D721Med (cell line): Measurements from ENCODE around the gene BCL2L14.
"Not testable (repeated sequence)": the region's sequence is repeated elsewhere in the genome, so short reads cannot be mapped to it uniquely, and the experiment has no call there.

Source experiments
- DNase-seq: peaks from one replicate; pipeline ENCODE4 v3.0.0; 2011; ENCODE audit warnings: low spot score; ENCODE audit not compliant: insufficient read length
- FAIRE-seq: peaks from 2 replicates; lab custom pipeline; 2011; peaks lifted over from hg19 to GRCh38; lab: Jason Lieb, UNC
- TF ChIP-seq, protein P1 (sequence below): IDR thresholded peaks from 2 replicates; pipeline ENCODE4 v1.5.1; 2012; ENCODE audit warnings: mild to moderate bottlenecking, control low read depth; ENCODE audit not compliant: insufficient read depth; ENCODE audit errors: missing control alignments

The BCL2L14 gene

DNA sequence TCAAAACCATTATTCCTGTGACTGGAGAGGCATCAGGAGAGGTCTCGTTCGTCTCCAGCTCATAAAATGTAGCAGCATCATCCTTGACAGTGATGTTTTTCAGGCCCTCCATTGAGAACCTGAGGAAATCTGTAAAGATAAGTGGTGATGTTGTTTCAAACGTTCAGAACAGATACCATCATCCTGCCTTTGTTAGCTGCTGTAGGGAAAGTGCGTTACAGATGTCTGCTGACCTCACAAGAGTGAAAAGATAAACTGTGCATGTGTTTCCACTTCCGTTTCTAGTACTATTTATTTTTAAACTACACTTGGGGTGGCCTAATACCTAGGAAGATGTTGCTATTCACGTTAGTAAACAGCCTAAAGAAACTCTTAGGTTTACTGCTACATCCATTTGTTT, 28.4 kb downstream of the BCL2L14 start:
- no peak for DNase-seq
- no peak for FAIRE-seq
- TF ChIP-seq, protein P1, sequence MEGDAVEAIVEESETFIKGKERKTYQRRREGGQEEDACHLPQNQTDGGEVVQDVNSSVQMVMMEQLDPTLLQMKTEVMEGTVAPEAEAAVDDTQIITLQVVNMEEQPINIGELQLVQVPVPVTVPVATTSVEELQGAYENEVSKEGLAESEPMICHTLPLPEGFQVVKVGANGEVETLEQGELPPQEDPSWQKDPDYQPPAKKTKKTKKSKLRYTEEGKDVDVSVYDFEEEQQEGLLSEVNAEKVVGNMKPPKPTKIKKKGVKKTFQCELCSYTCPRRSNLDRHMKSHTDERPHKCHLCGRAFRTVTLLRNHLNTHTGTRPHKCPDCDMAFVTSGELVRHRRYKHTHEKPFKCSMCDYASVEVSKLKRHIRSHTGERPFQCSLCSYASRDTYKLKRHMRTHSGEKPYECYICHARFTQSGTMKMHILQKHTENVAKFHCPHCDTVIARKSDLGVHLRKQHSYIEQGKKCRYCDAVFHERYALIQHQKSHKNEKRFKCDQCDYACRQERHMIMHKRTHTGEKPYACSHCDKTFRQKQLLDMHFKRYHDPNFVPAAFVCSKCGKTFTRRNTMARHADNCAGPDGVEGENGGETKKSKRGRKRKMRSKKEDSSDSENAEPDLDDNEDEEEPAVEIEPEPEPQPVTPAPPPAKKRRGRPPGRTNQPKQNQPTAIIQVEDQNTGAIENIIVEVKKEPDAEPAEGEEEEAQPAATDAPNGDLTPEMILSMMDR = no peak

DNA sequence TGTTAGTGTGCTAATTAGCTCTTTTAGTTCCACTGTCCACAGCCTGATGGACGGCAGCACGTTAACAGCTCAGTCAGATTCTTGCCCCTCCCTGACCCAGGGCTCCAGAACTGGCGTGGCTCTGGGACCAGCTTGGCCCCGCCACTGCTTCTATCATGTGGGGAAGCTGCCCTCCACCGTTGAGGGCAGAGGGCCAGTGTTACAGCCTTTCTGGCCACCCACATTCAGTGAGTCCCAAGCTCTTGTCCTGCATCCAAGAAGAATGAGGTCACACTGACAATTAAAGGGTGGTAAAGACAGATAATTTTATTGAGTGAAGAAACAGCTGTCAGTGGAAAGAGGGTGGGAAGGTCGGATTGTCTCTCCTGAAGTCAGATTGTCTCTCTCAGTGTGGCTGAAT, 36.9 kb downstream of the BCL2L14 start:
- FAIRE-seq (no peak), DNase-seq (no peak)
- TF ChIP-seq, protein P1 = no peak

DNA sequence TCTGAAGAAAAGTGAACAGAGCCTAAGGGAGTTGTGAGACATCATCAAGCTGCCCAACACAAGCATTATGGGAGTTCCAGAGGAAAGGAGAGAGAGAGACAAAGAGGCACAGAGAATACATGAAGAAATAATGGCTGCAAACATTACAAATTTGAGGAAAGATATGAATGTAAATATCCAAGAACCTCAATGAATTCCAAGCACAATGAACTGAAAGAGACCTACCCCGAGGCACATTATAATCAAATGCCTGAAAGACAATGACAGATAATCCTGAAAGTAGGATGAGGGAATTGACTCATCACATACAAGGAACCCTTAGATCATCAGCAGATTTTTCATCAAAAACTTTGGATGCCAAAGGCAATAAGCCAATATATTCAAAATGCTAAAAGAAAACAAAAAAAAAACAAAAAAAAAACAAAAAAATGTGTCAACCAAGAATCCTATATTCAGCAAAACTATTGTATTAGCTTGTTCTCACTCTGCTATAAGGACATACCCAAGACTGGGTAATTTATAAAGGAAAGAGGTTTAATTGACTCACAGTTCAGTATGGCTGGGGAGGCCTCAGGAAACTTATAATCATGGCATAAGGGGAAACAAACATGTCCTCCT, 37.8 kb downstream of the BCL2L14 start:
- DNase-seq (no peak), FAIRE-seq (no peak)
- TF ChIP-seq, protein P1 = no peak

DNA sequence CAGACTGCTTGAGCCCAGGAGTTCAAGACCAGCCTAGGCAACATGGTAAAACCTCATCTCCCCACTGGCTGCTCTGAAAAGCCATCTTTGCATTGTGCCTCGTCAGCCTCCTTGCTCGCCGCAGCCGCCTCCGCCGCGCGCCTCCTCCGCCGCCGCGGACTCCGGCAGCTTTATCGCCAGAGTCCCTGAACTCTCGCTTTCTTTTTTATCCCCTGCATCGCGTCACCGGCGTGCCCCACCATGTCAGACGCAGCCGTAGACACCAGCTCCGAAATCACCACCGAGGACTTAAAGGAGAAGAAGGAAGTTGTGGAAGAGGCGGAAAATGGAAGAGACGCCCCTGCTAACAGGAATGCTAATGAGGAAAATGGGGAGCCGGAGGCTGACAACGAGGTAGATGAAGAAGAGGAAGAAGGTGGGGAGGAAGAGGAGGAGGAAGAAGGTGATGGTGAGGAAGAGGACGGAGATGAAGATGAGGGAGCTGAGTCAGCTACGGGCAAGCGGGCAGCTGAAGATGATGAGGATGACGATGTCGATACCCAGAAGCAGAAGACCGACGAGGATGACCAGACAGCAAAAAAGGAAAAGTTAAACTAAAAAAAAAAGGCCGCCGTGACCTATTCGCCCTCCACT, 40.3 kb downstream of the BCL2L14 start:
- not testable (repeated sequence) for FAIRE-seq, DNase-seq

DNA sequence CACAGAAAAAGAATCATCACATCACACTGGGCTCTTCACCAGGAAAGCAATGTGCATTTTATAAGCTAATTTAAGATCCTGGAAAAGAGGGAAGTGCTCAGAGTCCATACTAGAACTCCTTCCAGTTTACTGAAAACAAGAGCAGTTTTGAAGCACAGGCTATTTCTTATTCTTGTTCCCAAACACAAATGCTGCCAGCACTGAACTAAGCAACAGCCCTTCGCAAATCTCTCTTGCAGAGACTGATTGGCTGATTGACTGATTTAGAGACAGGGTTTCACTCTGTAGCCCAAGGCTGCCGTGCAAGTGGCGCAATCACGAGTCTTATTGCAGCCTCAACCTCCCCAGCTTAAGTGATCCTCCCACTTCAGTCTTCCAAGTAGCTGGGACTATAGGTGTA, 44.8 kb downstream of the BCL2L14 start:
- DNase-seq (no peak), FAIRE-seq (no peak)
- TF ChIP-seq, protein P1 = no peak

DNA sequence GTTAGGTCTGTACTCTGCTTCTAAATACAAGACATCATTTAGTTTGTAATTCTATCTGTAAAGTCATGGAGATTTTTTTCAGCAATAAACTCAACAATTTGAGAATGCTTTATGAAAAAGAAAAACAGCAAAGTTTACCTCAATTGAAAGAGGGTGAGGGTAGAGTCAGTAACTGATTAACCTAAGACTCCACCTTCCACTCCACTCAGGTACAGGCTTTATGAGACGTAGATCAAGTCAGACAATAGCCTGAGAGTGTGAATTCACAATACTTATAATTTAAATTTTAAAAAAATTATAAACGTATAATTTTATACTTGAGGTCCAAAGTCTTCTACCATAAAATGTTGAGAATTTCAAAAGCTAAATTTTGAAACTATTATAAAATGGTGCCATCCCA, 45.9 kb downstream of the BCL2L14 start:
- DNase-seq = no peak
- no peak for FAIRE-seq
- TF ChIP-seq, protein P1 = no peak

DNA sequence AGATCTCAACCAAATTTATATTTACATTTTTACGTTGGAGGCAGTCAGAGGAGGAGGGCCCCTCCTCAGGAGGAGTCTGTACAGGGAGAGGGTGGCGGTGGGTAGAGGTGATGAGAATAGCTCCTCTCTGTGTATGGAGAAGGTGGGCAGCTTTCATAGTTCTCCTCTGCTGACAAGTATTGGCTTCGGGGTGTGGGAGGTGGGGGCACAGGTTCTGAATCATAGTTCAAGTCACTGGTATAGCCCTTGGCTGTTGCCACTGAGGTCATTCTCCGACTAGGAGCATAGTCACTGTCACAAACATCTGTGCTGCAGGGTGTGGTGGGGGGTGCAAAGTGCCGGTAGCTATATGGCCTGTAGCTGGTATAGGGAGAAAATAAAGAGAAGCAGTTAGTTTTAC, 50.3 kb downstream of the BCL2L14 start:
- no peak for FAIRE-seq
- TF ChIP-seq, protein P1 = no peak
- no peak for DNase-seq
